PC-9 (cell line): ENCODE measurements around the gene SCAF4. TPM values are rescaled to one million over a fixed set of nuclear protein-coding genes. Genes with fewer than 3 reads are reported as not detected.

Experiments used
- BruUV-seq: library from RNA; stranded (reverse); fragments of 400-500 nt; replicated peaks from 2 replicates; lab custom pipeline; 2021; lab: Mats Ljungman, UMichigan
- CTCF ChIA-PET: fragments of 300-600 bp; sonication (Branson Sonifier 250); formaldehyde crosslinking; loops from one replicate; lab custom pipeline; 2022; ENCODE audit warnings: antibody characterized with exemption; lab: Charles Lee
- POLR2A ChIA-PET: fragments of 300-600 bp; sonication (Branson Sonifier 250); formaldehyde crosslinking; loops from one replicate; lab custom pipeline; 2022; ENCODE audit warnings: antibody characterized with exemption; ENCODE audit not compliant: unreplicated experiment; lab: Charles Lee
- DNase-seq, 2 experiments: peaks; one replicate each; pipeline versions ENCODE4 v3.0.0 to v3.0.0-alpha.2; 2015 to 2022; ENCODE audit warnings: mixed read lengths in 1 of 2
- H2AFZ ChIP-seq: fragments of 200-600 bp; sonication (generic); 2 replicates; pipeline ENCODE4 v1.8.1; 2017; ENCODE audit warnings: antibody characterized with exemption
- H3F3A ChIP-seq: fragments of 200-600 bp; sonication (generic); 2 replicates; pipeline ENCODE4 v1.8.1; 2017; ENCODE audit warnings: antibody characterized with exemption, mild to moderate bottlenecking, low read depth; ENCODE audit not compliant: insufficient read depth
- H3K27ac ChIP-seq: fragments of 200-600 bp; sonication (generic); 2 replicates; pipeline ENCODE4 v1.6.1; 2016; ENCODE audit warnings: mixed run types
- H3K27me3 ChIP-seq: fragments of 200-600 bp; sonication (generic); 2 replicates; pipeline ENCODE4 v1.6.1; 2016; ENCODE audit warnings: low read depth, mixed run types; ENCODE audit not compliant: insufficient read depth
- H3K36me3 ChIP-seq: fragments of 200-600 bp; sonication (generic); 2 replicates; pipeline ENCODE4 v1.6.1; 2016; ENCODE audit warnings: low read depth, mixed run types
- H3K4me1 ChIP-seq: fragments of 200-600 bp; sonication (generic); replicated peaks from 2 replicates; pipeline ENCODE4 v1.6.1; 2016; ENCODE audit warnings: mixed run types; ENCODE audit not compliant: insufficient read depth
- H3K4me2 ChIP-seq: fragments of 200-600 bp; sonication (generic); 2 replicates; pipeline ENCODE4 v1.6.1; 2017; ENCODE audit warnings: mixed run types
- H3K4me3 ChIP-seq: fragments of 200-600 bp; sonication (generic); 2 replicates; pipeline ENCODE4 v1.6.1; 2016; ENCODE audit warnings: mixed run types
- H3K79me2 ChIP-seq: fragments of 200-600 bp; sonication (generic); 2 replicates; pipeline ENCODE4 v1.6.1; 2017; ENCODE audit warnings: low read depth, mixed run types
- H3K9me2 ChIP-seq: fragments of 200-600 bp; sonication (generic); 2 replicates; pipeline ENCODE4 v1.8.1; 2017; ENCODE audit warnings: mild to moderate bottlenecking; ENCODE audit not compliant: insufficient read depth
- H3K9me3 ChIP-seq: fragments of 200-600 bp; sonication (generic); 2 replicates; pipeline ENCODE4 v1.8.1; 2016; ENCODE audit warnings: low read depth; ENCODE audit not compliant: insufficient read depth
- H4K20me1 ChIP-seq: fragments of 200-600 bp; sonication (generic); 2 replicates; pipeline ENCODE4 v1.8.1; 2017; ENCODE audit not compliant: insufficient read depth
- CTCF ChIP-seq: fragments of 200-600 bp; sonication (generic); conservative IDR thresholded peaks from 2 replicates; pipeline ENCODE4 v1.6.1; 2017; ENCODE audit warnings: mixed run types, antibody characterized with exemption, mild to moderate bottlenecking, moderate library complexity
- EZH2 ChIP-seq: fragments of 200-600 bp; sonication (generic); IDR thresholded peaks from 2 replicates; pipeline ENCODE4 v1.8.0; 2017; ENCODE audit warnings: antibody characterized with exemption, low read depth
- intact Hi-C: fragments of 100-400 bp; cut with micrococcal nuclease; formaldehyde crosslinking; loops from one replicate; pipeline ENCODE4 v1.10.0; 2022; ENCODE audit not compliant: unreplicated experiment
- total RNA-seq: library from RNA; stranded (reverse); gene quantifications from 2 replicates; pipeline ENCODE4 v1.2.3, GENCODE V29; 2021

Gene SCAF4
- total RNA-seq, 1 experiment from 2014 or later, result 30.0 TPM

- Histone ChIP-seq H3K9me2 (no peaks in the 10 kb centered on the region), H3K9me3 (no peaks in the 10 kb centered on the region), H3K36me3 (peaks cover 20% of the 10 kb centered on the region; the same call in 1 of the 2 replicates), H4K20me1 (no peaks in the 10 kb centered on the region; the same call in 1 of the 2 replicates), H3K27ac (no peak overlapping the region), H3K27me3 (no peaks in the 10 kb centered on the region), H3F3A (no peaks in the 10 kb centered on the region), H3K4me2 (no peak overlapping the region), H3K79me2 (peaks cover 3% of the 10 kb centered on the region; the same call in 1 of the 2 replicates), H2AFZ (no peak overlapping the region), H3K4me1 (no peaks in the 10 kb centered on the region), H3K4me3 (no peak overlapping the region)
- intact Hi-C loops, result no loop called here
- DNase-seq, result no peak
- ChIA-PET CTCF (no interaction called here), POLR2A (no interaction called here)
- no peak for TF ChIP-seq CTCF
- TF ChIP-seq EZH2, result no peak
- no TSS peak for BruUV-seq
These were observed 48.9 kb downstream of the SCAF4 start for GRCh38 chr21:31683029-31683428.

- TF ChIP-seq CTCF (no peak), EZH2 (no peak)
- POLR2A ChIA-PET, result no interaction called here
- CTCF ChIA-PET, result no interaction called here
- no peaks in the 10 kb centered on the region; the same call in 1 of the 2 replicates for H4K20me1 ChIP-seq
- no peak for DNase-seq
- no peak overlapping the region for H3K4me2 ChIP-seq
- H3K4me1 ChIP-seq, result no peaks in the 10 kb centered on the region
- peaks cover 20% of the 10 kb centered on the region; the same call in 1 of the 2 replicates for H3K36me3 ChIP-seq
- H3K27me3 ChIP-seq, result no peaks in the 10 kb centered on the region
- no peaks in the 10 kb centered on the region for H3K9me3 ChIP-seq
- no peak overlapping the region for H3K4me3 ChIP-seq
- H3K9me2 ChIP-seq, result no peaks in the 10 kb centered on the region
- no peak overlapping the region for H2AFZ ChIP-seq
- BruUV-seq, result no TSS peak
- no peak overlapping the region for H3K27ac ChIP-seq
- intact Hi-C loops, result no loop called here
- no peaks in the 10 kb centered on the region for H3F3A ChIP-seq
- H3K79me2 ChIP-seq, result peaks cover 3% of the 10 kb centered on the region; the same call in 1 of the 2 replicates
These were observed 49.3 kb downstream of the SCAF4 start for GRCh38 chr21:31682620-31683019.

GRCh38 chr21:31678478-31678877 lies 53.4 kb downstream of the SCAF4 start:
- no peak overlapping the region for H2AFZ ChIP-seq
- H3K9me2 ChIP-seq, result no peaks in the 10 kb centered on the region
- no peak overlapping the region for H3K27ac ChIP-seq
- H4K20me1 ChIP-seq, result no peaks in the 10 kb centered on the region; the same call in 1 of the 2 replicates
- POLR2A ChIA-PET, result no interaction called here
- peaks cover 3% of the 10 kb centered on the region; the same call in 1 of the 2 replicates for H3K79me2 ChIP-seq
- no peaks in the 10 kb centered on the region for H3K9me3 ChIP-seq
- no peaks in the 10 kb centered on the region for H3K4me1 ChIP-seq
- peaks cover 14% of the 10 kb centered on the region; the same call in 1 of the 2 replicates for H3K36me3 ChIP-seq
- no peaks in the 10 kb centered on the region for H3K27me3 ChIP-seq
- DNase-seq, result no peak
- BruUV-seq, result no TSS peak
- H3K4me3 ChIP-seq, result no peak overlapping the region
- H3K4me2 ChIP-seq, result no peak overlapping the region
- no peaks in the 10 kb centered on the region for H3F3A ChIP-seq
- intact Hi-C loops, result no loop called here
- CTCF ChIA-PET, result no interaction called here
- TF ChIP-seq EZH2 (no peak), CTCF (no peak)
